Hematopoietic multipotent progenitor cell treated with erythropoietin and hydrocortisone succinate and interleukin-3 and kit ligand, for 4 days (in vitro differentiated cells): ENCODE results near the gene DUSP28.
A peak's percentile ranks its signal among the peaks of the same experiment; 100 is the strongest.
"Not testable (repeated sequence)": the region's sequence is repeated elsewhere in the genome, so short reads cannot be mapped to it uniquely, and the experiment has no call there.

Experiments
- DNase-seq: peaks from one replicate; pipeline ENCODE4 v3.0.0-alpha.2; 2015

The DUSP28 gene

DNA sequence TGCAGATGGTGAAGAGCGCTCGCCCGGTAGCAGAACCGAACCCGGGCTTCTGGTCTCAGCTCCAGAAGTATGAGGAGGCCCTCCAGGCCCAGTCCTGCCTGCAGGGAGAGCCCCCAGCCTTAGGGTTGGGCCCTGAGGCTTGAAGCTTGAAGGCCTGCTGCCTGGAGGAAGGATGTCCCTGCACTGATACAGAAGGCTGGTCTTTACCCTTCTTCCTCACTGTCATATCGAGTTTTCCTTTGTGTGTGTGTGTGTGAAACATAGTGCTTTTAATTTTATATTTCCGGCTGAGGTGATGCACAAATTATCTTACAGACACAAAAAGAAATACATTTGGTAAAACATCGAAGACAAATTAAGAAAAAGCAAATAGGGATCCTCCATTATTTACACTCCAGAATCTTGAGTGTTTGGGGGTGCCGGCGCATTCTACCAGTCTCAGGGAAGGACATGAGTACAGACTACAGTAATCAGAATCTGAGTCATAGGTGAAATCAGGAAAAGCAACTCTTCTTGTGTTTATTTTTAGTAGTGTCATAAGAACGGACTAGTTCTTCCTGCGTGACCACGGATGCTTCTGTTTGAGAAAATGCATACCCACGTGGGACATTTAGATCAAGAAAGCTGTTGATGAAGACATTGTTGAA lies 1.3 kb downstream of the DUSP28 start:
- DNase-seq: peak; percentile 22

DNA sequence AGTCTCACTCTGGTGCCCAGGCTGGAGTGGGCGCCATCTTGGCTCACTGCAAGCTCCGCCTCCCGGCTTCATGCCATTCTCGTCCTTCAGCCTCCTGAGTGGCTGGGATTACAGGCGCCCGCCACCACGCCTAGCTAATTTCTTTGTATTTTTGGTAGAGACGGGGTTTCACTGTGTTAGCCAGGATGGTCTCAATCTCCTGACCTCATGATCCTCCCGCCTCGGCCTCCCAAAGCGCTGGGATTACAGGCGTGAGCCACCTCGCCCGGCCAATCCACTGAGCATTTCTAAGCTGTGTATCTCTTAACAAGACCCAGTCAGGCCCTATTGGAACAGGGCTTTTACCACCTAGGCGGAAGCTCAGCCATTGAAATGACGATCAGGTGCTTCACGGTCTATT lies 3.1 kb downstream of the DUSP28 start:
- not testable (repeated sequence) for DNase-seq

DNA sequence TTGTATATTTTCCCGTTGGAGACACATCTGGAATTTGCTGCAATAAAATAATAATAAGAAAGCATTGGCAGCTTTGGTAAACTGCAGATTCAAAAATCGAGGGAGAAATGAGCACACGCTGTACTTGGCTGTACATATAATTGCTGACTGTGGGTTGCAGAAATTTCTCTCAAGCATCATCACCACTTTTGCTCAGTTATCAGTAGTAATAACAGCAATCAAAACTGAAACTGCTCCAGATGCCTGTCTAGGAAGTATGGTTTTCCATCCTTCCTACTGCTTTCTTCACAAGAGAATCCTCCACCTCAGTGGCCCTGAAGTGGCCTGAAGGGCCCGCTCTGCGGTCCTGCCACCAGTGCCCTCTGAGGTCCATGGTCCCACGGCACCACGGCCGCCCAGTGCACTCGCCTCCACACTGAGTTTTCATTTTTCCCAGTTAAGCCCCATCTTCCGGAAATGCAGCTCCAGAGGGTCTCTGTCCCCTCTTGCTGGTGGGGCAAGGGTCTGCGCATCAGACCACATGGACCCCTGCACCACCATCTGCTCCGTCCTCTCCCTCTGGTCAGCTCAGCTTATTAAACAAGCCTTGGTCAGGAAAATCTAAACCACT lies 3.9 kb downstream of the DUSP28 start:
- no peak for DNase-seq

DNA sequence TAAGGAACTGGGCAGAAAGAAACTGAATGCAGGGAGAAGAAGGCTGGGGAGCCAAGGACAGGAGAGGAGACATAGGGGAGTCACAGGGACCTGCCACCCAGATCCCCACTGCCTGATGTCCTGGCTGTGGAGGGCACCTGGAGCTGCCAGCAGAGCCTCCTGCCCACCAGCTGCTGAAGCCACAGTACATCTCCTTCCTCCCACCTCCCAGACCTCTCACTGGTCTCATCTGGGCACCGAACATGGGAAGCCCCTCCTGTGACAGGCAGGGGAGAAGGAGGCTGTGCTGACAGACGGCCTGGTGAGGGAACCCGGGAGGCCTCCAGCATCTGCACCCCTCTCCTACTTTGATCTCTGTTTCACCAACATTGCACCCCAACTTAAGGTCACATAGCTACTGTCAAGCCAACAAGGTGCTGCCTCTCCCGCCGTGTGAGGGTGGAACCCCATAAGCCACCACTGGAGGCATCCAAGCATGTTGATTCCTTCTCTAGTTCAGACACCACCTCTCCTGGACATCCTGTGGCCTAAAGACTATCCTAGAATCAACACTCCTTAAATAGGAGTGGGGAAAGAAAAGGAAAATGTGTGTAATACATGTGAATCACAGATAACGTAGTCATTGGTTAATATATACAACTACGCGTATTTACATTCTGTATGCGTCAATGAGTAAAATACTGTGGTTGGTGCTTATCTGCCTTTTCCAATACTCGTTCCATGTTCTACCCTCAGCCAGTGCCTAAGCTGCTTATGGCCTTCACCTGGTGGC lies 4.6 kb downstream of the DUSP28 start:
- peak; percentile 69 for DNase-seq

DNA sequence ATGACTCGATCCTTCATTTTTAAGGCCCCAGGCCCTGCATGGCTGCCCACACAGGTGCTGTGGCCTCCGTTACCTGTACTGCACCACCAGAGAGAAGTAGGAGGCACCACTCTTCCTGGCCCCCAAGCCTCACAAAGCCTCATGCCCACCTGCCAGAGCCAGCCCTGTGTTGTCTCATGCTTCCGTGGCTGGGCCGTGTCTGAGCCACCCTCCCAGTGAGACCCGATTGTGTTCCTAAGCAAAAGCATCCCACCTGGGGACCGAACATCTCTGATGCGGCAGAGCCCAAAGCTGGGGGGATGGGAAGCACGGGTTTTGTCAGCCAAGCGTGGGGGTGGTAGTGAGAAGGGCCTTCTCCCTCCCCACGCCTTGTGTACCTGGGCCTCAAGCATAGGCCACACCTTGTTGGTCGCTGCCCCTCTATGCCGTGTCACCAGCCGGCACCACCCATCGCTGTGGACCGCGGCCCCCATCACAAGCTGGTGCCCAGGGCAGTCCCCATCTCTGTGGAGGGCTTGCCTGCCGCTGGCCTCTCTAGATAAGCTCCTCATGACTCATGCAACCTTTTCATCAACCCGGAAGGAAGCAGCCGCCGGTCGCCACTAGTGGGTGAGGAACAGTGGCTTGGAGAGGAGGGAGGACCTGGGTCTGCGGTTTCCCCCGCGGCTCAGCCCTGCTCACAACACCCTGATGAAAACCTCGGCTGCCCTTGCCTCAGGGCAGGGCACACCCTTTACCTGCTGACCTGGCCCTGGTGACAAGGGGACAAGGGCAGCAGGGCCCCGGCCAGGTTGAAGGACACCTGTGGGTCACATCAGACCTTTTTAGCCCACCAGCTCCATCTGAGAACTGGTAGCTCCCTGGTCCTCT lies 5.4 kb downstream of the DUSP28 start:
- peak; percentile 99 for DNase-seq

DNA sequence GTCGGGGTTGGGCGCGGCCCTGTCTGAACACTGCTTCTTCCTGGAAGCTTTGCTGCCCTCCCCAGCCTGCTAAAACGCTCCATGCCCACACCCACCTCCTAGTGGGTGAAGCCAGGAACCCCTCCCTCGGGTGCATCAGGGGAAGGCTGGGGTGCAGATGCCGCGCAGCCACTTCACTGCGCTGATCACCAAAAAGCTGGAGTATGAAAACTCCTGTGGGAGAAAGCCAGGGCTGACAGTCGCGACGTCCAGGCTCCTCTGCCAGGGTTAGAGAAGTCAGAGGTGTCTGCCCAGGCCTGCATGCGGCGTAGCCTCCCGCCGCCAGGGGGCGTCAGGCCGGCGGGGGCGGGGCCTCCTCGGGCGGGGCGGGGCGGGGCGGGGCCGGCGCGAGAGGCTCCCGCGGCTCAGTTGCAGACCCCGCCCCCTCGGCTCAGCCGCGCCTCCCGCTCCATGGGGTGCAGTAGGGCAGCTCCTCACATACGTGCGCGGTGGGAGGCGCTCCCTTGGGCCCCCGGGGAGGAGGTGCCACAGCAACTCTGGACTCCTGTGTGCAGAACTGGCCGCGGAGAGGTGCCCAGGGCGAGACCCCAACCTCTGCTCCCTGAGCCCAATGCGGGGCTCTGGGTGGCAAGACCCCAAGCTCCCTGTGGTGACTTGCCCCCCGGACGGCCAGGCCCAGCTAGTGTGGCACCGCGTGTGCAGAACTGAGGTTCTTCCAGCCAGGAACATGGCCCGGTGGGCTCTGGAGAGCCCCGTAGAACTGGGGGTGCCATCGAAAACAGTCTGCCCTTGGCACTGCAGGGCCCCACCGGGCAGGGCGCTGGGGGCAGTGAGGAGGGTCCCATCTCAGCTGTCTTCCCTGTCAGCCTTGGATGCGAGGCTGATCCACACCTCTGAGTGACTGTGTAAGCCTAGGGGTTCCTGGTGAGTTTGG lies 6.3 kb downstream of the DUSP28 start:
- DNase-seq: peak; percentile 97

DNA sequence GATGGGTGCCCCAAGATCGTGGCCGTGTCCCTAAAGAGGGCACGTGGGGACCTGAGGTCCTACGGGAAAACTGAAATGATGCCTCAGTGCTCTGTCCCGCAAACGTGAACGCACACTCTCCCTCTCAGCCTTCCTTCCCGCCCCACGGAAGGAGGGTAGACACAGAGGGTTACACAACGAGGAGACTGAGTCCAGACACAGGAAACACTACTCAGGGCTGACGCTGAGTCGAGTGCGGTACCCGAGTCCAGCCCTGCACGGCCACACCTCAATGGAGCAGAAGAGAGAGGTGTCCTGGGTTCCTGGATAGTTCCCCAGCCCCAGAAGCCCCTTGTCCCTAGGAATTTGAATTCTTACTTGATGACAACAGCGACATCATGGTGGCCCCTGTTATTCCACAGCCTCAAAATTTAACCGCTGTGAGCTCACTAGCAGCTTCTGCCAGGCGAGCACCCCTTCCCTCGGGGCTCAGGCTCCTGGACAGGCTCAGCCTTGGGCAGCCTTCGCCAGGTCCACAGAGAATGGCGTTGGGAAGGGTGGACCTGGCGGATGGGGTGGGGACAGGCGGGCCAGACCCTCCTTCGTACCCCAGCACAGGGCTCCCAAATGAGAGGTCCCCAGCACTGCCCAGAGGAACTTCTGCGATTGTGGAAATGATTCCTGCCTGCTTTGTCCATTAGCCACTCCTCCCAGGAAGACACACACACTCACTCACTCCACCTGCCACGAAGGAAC lies 7.1 kb downstream of the DUSP28 start:
- DNase-seq: peak; percentile 20

DNA sequence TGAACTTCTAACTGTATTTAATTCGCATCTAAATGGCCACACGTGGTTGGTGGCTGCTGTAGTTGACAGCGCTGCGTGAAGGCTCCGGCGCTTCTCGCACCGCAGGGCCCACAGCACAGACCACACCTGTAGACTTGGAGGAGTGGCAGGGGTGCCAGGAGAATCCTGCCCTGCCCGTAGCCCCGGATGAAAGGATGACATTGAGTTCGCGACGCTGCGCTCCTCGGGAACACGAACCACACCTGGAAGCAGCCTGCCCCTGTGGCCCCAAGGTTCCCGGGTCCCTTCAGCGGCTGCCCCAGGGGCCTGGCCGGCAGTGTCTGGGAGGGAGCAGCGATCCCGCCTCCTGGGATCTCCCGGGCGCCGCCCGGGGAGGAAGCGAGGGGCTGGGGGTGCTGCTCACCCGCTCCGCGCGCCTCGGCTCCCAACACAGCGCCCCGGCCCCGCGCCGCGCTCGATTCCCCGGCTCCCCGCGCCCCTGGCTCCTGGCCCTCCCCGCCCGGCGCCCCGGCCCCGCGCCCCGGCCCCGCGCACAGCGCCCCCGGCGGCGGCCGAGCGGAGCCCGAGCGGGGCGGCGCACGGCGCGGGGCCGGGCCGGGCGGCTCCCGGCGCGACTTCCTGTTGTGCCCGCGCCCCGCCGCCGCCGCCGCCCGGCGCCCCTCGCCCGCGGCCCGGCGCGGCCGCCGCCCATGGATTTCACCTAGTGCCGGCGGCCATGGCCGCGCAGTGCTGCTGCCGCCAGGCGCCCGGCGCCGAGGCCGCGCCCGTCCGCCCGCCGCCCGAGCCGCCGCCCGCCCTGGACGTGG lies 7.9 kb downstream of the DUSP28 start, which contains the start of gene RNPEPL1:
TSS of gene RNPEPL1 (plus strand) at position 613 of the 806 bp plus-strand sequence. CDS start at position 716, 103 bp downstream.
- peak; percentile 71 for DNase-seq

DNA sequence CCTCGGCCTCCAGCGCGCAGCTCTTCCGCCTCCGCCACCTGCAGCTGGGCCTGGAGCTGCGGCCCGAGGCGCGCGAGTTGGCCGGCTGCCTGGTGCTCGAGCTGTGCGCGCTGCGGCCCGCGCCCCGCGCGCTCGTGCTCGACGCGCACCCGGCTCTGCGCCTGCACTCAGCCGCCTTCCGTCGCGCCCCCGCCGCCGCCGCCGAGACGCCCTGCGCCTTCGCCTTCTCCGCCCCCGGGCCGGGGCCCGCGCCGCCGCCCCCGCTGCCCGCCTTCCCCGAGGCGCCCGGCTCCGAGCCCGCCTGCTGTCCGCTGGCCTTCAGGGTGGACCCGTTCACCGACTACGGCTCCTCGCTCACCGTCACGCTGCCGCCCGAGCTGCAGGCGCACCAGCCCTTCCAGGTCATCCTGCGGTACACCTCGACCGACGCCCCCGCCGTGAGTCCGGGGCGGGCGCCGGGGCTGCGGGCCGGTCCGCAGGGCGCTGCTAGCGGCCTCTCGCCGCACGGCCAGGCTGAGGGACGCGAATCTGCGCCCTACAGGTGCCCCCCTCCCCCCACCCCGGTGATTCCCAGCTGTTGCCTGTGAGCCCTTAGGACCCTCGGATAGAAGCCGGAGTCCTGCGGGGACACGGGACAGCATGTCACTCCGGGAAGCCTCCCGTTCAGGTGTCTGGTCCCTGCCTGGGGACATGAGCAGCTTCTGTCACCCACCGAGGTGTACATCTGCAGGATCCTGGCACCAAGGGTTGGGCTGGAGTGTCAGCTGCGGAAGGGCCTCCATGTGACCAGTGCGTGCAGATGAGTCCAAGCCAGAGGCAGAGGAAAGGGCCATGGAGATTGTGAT lies 8.7 kb downstream of the DUSP28 start:
- peak; percentile 83 for DNase-seq

DNA sequence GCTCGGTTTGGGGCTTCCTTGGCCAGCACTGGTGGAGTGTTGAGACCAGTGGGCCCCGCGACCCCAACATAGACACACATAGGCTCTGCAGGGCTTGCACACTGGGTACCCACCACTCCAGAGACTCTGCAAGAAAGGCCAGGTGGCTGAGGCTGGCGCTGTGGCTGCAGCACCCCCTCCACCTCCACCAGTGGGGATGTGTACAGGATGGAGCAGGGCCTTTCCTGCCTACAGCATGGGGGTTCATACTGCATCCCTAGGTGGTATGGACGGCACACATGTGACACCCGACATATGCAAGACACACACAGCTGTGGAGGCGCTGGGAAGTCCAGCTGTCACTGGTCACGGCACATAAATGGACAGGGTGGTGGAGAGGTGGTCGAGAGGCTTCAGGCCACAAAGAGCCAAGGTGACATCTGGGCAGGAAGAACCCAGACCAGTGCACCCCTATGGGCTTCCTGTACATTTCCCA lies 9.4 kb downstream of the DUSP28 start:
- no peak for DNase-seq

DNA sequence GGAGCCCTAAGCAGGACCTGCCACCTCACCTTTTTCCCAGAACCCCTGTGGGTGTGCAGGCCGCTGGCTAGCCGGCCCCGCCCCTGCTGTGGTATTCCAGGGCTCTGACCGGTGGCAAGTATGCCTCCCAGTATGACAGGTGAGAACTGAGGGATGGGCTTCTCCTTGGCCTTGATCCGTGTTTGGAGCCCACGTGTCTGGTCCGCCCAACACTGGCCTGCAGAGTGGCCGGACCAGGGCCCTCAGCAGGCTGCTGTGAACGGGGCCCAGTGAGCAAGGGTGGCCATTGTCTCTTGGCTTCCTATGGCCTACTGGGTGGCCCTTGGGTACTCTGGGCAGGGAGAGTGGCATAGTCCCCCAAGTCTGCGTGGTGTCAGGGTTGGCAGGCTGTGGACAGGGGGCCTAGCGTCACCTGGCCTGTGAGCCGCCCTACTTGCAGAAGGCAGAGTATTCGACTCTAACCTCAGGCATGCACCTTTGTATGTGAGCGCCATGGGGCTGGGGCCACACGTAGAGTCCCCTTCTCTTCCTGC lies 9.9 kb downstream of the DUSP28 start:
- DNase-seq: no peak

DNA sequence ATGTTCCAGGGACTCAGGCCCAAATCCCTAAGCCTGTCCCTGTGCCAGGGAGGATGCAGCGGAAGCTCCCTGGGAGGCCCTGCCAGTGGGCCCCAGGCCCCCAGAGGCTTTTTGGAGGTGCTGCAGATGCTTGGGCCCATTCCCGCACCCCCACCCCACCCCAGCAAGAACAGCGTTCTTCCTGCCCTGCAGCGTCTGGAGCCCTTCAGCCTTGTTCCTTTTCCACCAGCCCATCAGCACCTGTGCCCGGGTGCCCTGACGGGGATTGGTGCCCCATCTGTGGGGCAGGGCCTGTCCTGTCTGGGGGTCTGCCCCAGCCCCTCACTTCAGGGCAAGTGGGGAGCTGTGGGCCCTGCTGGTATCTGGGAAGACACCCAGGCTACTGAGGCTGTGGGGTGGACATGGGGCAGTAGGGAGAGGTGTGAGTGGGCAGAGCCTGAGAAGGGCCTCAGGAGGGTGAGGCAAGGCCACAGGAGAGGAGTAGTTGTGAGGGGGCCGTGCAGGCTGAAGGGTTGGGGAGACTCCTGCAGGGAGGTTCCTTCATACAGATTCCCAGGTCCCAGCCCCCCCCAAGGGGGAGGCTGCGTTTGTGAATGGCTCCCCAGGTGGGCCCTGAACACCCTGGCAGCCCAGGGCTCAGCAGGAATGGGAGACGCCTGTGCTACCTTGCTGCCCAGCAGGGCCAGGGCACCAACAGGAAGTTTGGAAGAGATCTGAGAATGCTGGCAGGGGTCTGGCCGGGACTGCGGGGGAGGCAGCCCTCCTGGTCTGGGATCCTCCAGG lies 10.6 kb downstream of the DUSP28 start:
- no peak for DNase-seq

DNA sequence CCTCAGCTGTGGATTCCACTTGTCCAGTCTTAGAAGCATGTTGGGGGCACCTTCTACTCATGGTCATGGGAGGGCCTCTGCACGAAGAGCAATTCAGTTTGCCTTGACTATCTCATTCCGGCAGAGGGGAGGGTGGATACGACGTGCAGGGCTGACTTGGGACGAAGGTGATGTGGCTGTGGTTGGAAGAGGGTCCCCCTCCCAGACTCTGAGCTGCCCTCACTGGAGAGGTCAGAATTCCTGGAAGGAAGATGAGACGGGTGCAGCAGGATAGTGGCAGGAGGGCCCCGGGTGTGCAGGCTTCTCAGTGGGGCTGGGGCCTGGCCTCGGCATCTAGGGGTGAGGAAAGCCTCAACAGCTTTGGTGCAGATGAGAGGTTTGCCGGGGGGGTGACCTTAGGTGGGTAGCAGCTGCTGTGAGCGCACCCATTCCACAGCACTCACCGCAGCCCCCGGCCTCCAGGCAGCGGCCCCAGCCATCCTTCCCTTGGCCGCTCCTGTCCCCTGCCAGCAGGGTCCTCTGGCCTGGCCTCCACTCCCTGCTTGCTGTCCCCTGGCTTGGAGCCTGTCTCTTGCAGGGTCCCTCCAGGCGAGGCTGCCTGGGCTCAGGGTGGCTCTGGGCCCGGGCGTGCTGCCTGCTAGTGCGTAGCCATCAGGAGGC lies 11.3 kb downstream of the DUSP28 start:
- no peak for DNase-seq

DNA sequence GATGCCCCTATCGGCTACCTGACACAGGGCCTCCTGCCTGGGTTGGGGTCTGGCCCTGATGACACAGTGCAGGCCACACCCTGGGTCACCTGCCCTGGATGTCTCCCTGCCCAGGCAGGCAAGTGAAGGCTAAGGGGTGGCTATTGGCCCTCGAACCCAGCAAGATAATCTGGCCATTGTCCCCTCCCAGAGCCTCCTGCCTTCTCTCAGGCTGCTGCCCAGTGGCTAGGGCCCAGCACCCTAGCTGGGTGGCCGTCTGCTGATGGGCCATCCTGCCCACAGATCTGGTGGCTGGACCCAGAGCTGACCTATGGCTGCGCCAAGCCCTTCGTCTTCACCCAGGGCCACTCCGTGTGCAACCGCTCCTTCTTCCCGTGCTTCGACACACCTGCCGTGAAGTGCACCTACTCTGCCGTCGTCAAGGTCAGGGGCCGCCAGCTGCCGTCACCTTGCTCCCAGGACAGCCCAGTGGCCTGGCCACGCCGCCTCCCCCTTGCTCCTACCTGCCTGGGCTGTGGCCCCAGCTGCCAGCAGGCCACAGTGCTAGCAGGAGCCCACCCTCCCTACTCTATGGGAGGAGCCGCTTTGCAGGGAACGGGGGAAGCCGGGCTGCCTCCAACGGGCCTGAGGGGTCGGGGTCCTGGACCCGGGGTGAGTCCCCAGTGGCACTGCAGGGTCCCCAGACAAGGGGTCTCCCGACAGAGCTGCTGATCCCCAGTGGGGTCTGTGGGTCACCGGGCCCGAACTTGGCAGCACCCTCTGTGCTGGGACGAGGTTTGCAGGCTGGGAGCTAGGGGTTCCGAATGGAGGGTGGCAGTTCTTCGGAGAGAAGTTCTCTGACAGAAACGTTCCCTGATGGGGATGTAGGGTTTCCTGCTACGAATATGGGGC lies 12.2 kb downstream of the DUSP28 start:
- DNase-seq: no peak

DNA sequence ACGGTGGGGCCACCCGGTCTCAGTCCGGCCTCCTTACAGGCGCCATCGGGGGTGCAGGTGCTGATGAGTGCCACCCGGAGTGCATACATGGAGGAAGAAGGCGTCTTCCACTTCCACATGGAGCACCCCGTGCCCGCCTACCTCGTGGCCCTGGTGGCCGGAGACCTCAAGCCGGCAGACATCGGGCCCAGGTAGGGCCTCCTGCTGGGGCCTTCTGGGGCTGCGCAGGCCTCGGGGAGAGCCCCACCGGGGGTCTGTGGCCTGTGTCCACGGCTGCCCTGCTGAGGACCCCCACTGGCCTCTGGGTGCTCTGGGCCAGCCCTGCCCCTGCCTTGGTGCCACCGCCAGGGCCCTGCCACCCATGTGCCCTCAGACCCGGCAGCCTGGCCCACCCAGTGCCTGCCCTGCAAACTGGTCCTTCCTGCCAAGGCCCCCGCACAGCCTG lies 12.9 kb downstream of the DUSP28 start:
- no peak for DNase-seq
